Measurements from ENCODE around the gene NAT16. TPM values are rescaled to one million over a fixed set of nuclear protein-coding genes. Genes with fewer than 3 reads are reported as not detected.
"Not testable (repeated sequence)": the region's sequence is repeated elsewhere in the genome, so short reads cannot be mapped to it uniquely, and the experiment has no call there.

Gene NAT16
- total RNA-seq, 4 donors from 2014 or later = not detected

- peaks cover 67% of the 10 kb centered on the region for H3K27me3 ChIP-seq
- H3K36me3 ChIP-seq = peaks cover 0 to 14% of the 10 kb centered on the region in 2 donors
- ATAC-seq = no peak
- H3K9me3 ChIP-seq = no peaks in the 10 kb centered on the region
- WGBS, 2 donors (ENCODE audit: low coverage in 1 of 2) = 0 to 6% methylated on average over 3 to 10 of the region's 75 CpGs
- no peak overlapping the region for H3K27ac ChIP-seq
- TF ChIP-seq POLR2AphosphoS5 (IDR thresholded peaks at IDR 0.05) (no peak), EP300 (IDR thresholded peaks at IDR 0.05) (no peak), POLR2A (IDR thresholded peaks at IDR 0.05) (no peak)
- TF ChIP-seq, protein P1, sequence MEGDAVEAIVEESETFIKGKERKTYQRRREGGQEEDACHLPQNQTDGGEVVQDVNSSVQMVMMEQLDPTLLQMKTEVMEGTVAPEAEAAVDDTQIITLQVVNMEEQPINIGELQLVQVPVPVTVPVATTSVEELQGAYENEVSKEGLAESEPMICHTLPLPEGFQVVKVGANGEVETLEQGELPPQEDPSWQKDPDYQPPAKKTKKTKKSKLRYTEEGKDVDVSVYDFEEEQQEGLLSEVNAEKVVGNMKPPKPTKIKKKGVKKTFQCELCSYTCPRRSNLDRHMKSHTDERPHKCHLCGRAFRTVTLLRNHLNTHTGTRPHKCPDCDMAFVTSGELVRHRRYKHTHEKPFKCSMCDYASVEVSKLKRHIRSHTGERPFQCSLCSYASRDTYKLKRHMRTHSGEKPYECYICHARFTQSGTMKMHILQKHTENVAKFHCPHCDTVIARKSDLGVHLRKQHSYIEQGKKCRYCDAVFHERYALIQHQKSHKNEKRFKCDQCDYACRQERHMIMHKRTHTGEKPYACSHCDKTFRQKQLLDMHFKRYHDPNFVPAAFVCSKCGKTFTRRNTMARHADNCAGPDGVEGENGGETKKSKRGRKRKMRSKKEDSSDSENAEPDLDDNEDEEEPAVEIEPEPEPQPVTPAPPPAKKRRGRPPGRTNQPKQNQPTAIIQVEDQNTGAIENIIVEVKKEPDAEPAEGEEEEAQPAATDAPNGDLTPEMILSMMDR (IDR thresholded peaks at IDR 0.05) = no peak
- H3K4me3 ChIP-seq = peak overlapping the region in 1 of 2 donors; percentile 25
- H3K4me1 ChIP-seq = peaks cover 0 to 11% (median 8%) of the 10 kb centered on the region in 3 donors
Observed at GRCh38 chr7:101201695-101202602, 21.9 kb upstream of the NAT16 start.

DNA sequence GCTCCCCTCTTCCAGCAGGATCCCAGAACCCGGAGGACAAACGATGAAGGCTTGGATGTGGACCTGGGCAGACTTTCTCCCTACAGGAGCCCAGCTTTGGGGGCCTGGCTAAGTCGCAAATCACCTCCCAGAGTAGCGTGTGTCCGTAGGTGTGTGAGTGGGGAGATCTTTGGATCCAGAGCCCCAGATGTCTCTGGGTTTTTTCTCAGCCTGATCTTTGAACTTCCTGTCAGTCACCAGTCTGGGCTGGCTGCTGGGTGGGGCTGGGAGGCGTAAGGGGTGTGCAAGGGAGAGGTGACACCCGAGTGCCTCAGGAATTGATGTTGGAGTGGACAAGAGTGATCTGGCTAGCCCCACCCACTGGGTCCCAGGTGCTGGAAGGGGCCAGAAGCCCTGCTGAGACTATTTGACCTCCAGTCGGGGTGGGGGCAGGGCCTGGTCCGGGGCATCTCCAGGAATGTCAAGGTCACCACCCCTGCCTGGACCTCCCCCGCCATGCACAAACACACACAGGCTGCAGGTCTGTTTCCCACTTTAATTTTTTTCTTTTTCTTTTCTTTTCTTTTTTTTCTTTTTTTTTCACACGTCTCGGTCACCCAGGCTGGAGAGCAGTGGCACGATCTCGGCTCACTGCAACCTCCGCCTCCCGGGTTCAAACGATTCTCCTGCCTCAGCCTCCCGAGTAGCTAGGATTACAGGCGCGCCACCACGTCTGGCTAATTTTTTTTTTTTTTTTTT is 20.9 kb upstream of the NAT16 start, which contains the start of gene MOGAT3:
Gene MOGAT3 (minus strand): TSS at position 175 of the 738 bp plus-strand sequence. CDS start 182 bp downstream, outside the sequence.
- TF ChIP-seq POLR2A (IDR thresholded peaks at IDR 0.05) (no peak), EP300 (IDR thresholded peaks at IDR 0.05) (no peak), POLR2AphosphoS5 (IDR thresholded peaks at IDR 0.05) (no peak)
- TF ChIP-seq, protein P1 (IDR thresholded peaks at IDR 0.05) = no peak
- peak within 1 kb of the TSS in 1 of 2 donors; percentile 25 for H3K4me3 ChIP-seq
- WGBS, 2 donors (ENCODE audit: low coverage in 1 of 2) = 25 to 35% methylated on average over 12 to 16 of the region's 21 CpGs
- peaks cover 0 to 4% of the 10 kb centered on the region in 2 donors for H3K36me3 ChIP-seq
- ATAC-seq = no peak
- peaks cover 0 to 11% (median 8%) of the 10 kb centered on the region in 3 donors for H3K4me1 ChIP-seq
- H3K9me3 ChIP-seq = no peaks in the 10 kb centered on the region
- H3K27me3 ChIP-seq = peaks cover 75% of the 10 kb centered on the region
- no peak within 1 kb of the TSS for H3K27ac ChIP-seq

DNA sequence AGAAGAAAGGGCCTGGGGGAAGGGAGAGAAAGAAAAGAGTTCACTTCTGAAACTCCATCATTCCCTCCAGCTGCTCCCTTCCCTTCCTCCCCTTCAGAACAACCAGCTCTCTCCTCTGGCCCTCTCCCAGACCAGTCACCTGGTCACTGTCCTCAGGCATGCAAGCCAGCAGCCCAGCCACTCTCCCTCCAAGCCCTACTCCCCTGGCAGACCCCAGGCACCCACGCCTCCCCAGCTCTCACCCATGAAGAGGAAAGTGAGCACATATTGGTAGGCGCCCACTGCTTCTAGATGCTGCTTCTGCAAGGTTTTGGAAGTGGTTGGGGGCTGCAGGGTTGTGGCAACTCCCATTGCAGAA is 20.4 kb upstream of the NAT16 start:
- TF ChIP-seq POLR2A (IDR thresholded peaks at IDR 0.05) = no peak
- no peak for TF ChIP-seq EP300 (IDR thresholded peaks at IDR 0.05)
- TF ChIP-seq POLR2AphosphoS5 (IDR thresholded peaks at IDR 0.05) = no peak
- TF ChIP-seq, protein P1 (IDR thresholded peaks at IDR 0.05) = no peak
- no peaks in the 10 kb centered on the region for H3K36me3 ChIP-seq
- ATAC-seq = no peak
- no CpG with 5 or more reads among the region's 2 CpGs for WGBS, 2 donors (ENCODE audit: low coverage in 1 of 2)
- no peak overlapping the region for H3K4me3 ChIP-seq
- no peak overlapping the region for H3K27ac ChIP-seq
- H3K27me3 ChIP-seq = peaks cover 81% of the 10 kb centered on the region
- H3K9me3 ChIP-seq = no peaks in the 10 kb centered on the region
- H3K4me1 ChIP-seq = peaks cover 0 to 11% (median 8%) of the 10 kb centered on the region in 3 donors

DNA sequence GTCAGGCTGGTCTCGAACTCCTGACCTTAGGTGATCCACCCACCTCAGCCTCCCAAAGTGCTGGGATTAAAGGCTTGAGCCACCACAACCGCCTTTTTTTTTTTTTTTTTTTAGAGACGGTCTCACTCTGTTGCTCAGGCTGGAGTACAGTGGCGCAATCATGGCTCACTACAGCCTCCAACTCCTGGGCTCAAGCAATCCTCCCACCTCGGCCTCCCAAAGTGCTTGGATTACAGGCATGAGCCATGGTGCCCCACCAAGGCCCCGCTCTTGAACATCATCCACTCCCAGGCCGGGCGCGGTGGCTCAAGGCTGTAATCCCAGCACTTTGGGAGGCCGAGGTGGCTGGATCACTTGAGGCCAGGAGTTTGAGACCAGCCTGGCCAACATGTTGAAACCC is 19.4 kb upstream of the NAT16 start:
- not testable (repeated sequence) for H3K36me3 ChIP-seq, H3K9me3 ChIP-seq, H3K27ac ChIP-seq, H3K4me3 ChIP-seq, ATAC-seq
- 92 to 100% methylated on average over 1 to 3 of the region's 10 CpGs for WGBS, 2 donors (ENCODE audit: low coverage in 1 of 2)
- peaks cover 0 to 11% (median 8%) of the 10 kb centered on the region in 3 donors for H3K4me1 ChIP-seq
- peaks cover 90% of the 10 kb centered on the region for H3K27me3 ChIP-seq

DNA sequence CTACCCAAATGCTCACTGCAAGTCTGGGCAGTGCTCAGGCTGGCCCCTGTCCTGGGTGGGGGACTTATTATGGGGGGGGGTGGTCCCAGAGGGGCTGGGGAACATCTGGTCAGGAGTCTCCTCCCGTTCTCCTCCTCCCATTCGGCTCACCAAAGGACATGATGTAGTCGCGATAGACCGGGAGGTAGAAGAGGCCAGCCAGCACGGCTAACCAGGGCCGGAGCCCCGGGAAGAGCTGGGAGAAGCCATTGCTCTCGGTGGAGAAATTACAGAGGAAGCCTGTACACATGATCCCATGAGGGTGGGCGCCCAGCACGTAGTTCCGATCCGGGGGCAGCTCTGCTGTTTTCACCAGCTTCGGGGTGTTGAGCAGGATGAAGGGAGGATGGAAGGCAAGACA is 18.4 kb upstream of the NAT16 start:
- no peak overlapping the region for H3K27ac ChIP-seq
- WGBS, 2 donors (ENCODE audit: low coverage in 1 of 2) = 77 to 79% methylated on average over 4 to 5 of the region's 14 CpGs
- no peak overlapping the region for H3K4me3 ChIP-seq
- H3K9me3 ChIP-seq = no peaks in the 10 kb centered on the region
- peaks cover 97% of the 10 kb centered on the region for H3K27me3 ChIP-seq
- ATAC-seq = no peak
- TF ChIP-seq POLR2A (IDR thresholded peaks at IDR 0.05) = no peak
- TF ChIP-seq POLR2AphosphoS5 (IDR thresholded peaks at IDR 0.05) = no peak
- TF ChIP-seq EP300 (IDR thresholded peaks at IDR 0.05) = no peak
- TF ChIP-seq, protein P1 (IDR thresholded peaks at IDR 0.05) = no peak
- H3K4me1 ChIP-seq = peaks cover 0 to 11% (median 8%) of the 10 kb centered on the region in 3 donors
- H3K36me3 ChIP-seq = no peaks in the 10 kb centered on the region

Data from gastroesophageal sphincter (tissue), 4 donors.